ENCODE data around the gene GRN.
"Not testable (repeated sequence)": the region's sequence is repeated elsewhere in the genome, so short reads cannot be mapped to it uniquely, and the experiment has no call there.

The GRN gene

DNA sequence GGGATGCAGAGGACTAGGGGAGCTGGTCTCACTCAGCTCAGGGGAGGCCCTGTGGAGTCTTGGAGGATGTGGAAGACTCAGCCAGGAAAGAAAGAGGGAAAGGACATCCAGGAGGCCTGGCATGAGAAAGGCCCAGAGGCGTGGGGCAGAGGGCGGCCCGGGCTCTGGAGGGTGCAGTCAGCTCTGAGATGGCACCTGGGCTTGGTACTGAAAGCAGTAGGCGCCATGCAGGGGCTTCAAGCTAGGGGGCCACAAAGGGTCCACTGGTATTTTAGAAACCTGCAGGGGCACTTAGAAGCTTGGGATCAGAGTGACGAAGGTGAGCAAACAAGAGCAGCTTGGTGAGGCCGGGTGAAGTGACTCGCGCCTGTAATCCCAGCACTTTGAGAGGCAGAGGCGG, 13.0 kb downstream of the GRN start:
- Mint-ChIP-seq H3K27ac (no peak overlapping the region), H3K27me3 (no peaks in the 10 kb centered on the region), H3K4me1 (ENCODE audit: low read depth) (peaks cover 7% of the 10 kb centered on the region), H3K36me3 (no peaks in the 10 kb centered on the region), H3K9me3 (ENCODE audit: low read depth) (no peaks in the 10 kb centered on the region), H3K4me3 (no peak overlapping the region)

GRCh38 chr17:44359006-44359405, 13.9 kb downstream of the GRN start:
- Mint-ChIP-seq H3K4me3 (no peak overlapping the region), H3K9me3 (ENCODE audit: low read depth) (no peaks in the 10 kb centered on the region), H3K36me3 (no peaks in the 10 kb centered on the region), H3K27me3 (no peaks in the 10 kb centered on the region), H3K27ac (no peak overlapping the region), H3K4me1 (ENCODE audit: low read depth) (peaks cover 7% of the 10 kb centered on the region)

DNA sequence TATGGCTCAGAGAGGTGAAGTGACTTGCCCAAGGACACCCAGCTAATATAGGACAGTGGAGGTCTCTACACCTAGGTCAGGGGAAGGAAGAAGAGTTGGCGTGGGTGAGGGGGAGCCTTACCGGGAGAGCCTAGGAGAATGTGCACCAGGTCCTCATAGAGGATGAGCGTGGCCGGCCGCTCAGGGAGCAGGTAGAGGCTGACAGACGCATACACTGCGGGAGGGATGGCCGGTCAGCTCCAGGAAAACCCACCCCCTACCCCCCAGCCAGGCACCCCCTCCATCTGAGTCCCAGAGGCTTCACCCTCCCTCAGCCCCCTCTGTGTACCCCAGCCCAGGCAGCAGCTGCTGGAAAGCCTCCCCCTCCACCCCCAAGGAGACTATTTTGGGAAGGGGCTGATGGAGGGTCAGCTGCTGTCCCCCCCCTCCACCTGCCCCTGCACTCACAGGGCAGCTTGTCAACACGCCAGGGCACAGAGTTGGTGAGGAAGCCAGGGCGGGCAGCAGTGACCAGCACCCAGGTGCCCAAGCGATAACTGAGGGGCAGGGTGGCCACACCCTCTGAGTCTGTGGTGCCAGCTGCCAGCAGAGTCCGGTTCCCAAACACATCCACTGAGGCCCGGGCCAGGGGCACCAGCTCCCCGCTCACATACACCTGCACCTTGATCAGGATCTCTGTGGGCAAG, 14.5 kb downstream of the GRN start:
- no peaks in the 10 kb centered on the region for H3K9me3 Mint-ChIP-seq (ENCODE audit: low read depth)
- H3K4me1 Mint-ChIP-seq (ENCODE audit: low read depth): peaks cover 7% of the 10 kb centered on the region
- no peaks in the 10 kb centered on the region for H3K27me3 Mint-ChIP-seq
- no peak overlapping the region for H3K4me3 Mint-ChIP-seq
- no peak overlapping the region for H3K27ac Mint-ChIP-seq
- H3K36me3 Mint-ChIP-seq: no peaks in the 10 kb centered on the region

GRCh38 chr17:44360144-44360533, 15.0 kb downstream of the GRN start:
- no peaks in the 10 kb centered on the region for H3K9me3 Mint-ChIP-seq (ENCODE audit: low read depth)
- no peak overlapping the region for H3K27ac Mint-ChIP-seq
- no peaks in the 10 kb centered on the region for H3K36me3 Mint-ChIP-seq
- no peak overlapping the region for H3K4me3 Mint-ChIP-seq
- no peaks in the 10 kb centered on the region for H3K27me3 Mint-ChIP-seq
- H3K4me1 Mint-ChIP-seq (ENCODE audit: low read depth): peaks cover 9% of the 10 kb centered on the region

DNA sequence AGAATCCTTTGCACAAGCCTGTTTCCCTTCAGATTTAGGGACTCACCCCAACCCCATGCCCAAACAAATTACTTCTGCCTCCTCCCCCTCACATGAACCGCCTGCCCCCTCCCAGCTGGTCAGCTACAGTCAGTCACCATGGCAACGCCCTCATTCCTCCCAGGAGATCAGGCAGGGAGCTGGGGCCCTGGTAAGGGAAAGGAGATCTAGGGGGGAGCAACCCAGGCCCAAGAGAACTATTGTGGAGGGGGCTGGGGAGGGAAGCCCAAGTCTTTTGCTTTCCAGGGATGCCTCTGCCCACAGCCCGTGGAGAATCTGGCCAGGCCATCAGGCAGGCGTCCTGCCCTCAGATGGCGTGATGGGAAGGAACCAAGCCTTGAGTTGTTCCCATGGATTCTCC, 15.7 kb downstream of the GRN start:
- H3K9me3 Mint-ChIP-seq (ENCODE audit: low read depth): no peaks in the 10 kb centered on the region
- peaks cover 9% of the 10 kb centered on the region for H3K4me1 Mint-ChIP-seq (ENCODE audit: low read depth)
- H3K4me3 Mint-ChIP-seq: no peak overlapping the region
- H3K27ac Mint-ChIP-seq: no peak overlapping the region
- H3K36me3 Mint-ChIP-seq: no peaks in the 10 kb centered on the region
- H3K27me3 Mint-ChIP-seq: peaks cover 2% of the 10 kb centered on the region

- Mint-ChIP-seq H3K36me3 (no peaks in the 10 kb centered on the region), H3K4me1 (ENCODE audit: low read depth) (peaks cover 9% of the 10 kb centered on the region), H3K4me3 (no peak overlapping the region), H3K9me3 (ENCODE audit: low read depth) (no peaks in the 10 kb centered on the region), H3K27me3 (peaks cover 2% of the 10 kb centered on the region), H3K27ac (no peak overlapping the region)
These were observed 16.5 kb downstream of the GRN start for GRCh38 chr17:44361292-44362260.

DNA sequence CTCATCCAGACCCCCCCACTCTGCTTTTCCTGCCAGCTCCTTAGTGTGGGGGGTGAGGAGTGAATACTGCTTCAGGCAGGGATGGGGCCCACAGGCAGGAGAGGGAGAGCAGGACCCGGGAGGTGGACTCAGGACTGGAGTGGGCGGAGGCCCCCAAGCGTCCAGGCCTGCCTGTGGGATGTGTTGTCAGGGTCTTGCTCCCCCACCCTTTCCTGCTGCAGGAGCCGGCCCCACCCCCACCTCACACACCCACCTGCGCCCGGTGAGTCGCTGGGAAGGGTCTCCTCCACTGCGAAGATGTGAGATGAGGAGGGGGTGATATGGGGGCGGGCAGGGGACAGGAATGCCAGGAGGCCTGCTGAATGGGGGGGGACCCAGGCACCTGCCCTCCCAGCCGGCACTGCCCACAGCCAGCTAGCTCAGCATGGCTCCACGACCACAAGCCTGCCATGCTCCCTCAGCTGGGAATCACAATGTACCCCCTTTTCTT, 17.4 kb downstream of the GRN start:
- no peaks in the 10 kb centered on the region for H3K36me3 Mint-ChIP-seq
- no peak overlapping the region for H3K4me3 Mint-ChIP-seq
- no peak overlapping the region for H3K27ac Mint-ChIP-seq
- no peaks in the 10 kb centered on the region for H3K9me3 Mint-ChIP-seq (ENCODE audit: low read depth)
- peaks cover 9% of the 10 kb centered on the region for H3K4me1 Mint-ChIP-seq (ENCODE audit: low read depth)
- H3K27me3 Mint-ChIP-seq: peaks cover 2% of the 10 kb centered on the region

GRCh38 chr17:44362949-44363612, 18.0 kb downstream of the GRN start:
- no peak overlapping the region for H3K27ac Mint-ChIP-seq
- H3K4me3 Mint-ChIP-seq: peak overlapping the region; percentile 80
- H3K4me1 Mint-ChIP-seq (ENCODE audit: low read depth): peaks cover 9% of the 10 kb centered on the region
- no peaks in the 10 kb centered on the region for H3K36me3 Mint-ChIP-seq
- H3K27me3 Mint-ChIP-seq: peaks cover 2% of the 10 kb centered on the region
- H3K9me3 Mint-ChIP-seq (ENCODE audit: low read depth): no peaks in the 10 kb centered on the region

- H3K36me3 Mint-ChIP-seq: no peaks in the 10 kb centered on the region
- H3K27ac Mint-ChIP-seq: no peak within 1 kb of the TSS
- no peaks in the 10 kb centered on the region for H3K9me3 Mint-ChIP-seq (ENCODE audit: low read depth)
- peaks cover 9% of the 10 kb centered on the region for H3K4me1 Mint-ChIP-seq (ENCODE audit: low read depth)
- peak within 1 kb of the TSS; percentile 80 for H3K4me3 Mint-ChIP-seq
- peaks cover 2% of the 10 kb centered on the region for H3K27me3 Mint-ChIP-seq
These were observed 18.6 kb downstream of the GRN start, which contains the start of gene FAM171A2 for GRCh38 chr17:44363613-44364159. Gene FAM171A2, minus strand, starts transcription at chr17:44363853. Its CDS starts 139 bp downstream, at chr17:44363714.

GRCh38 chr17:44365051-44365450, 19.9 kb downstream of the GRN start:
- H3K27ac Mint-ChIP-seq; H3K4me1 Mint-ChIP-seq (ENCODE audit: low read depth); H3K36me3 Mint-ChIP-seq; H3K27me3 Mint-ChIP-seq; H3K9me3 Mint-ChIP-seq (ENCODE audit: low read depth): not testable (repeated sequence)
- peak overlapping the region; percentile 50 for H3K4me3 Mint-ChIP-seq

GRCh38 chr17:44367231-44367979, 22.3 kb downstream of the GRN start:
- Mint-ChIP-seq H3K9me3 (ENCODE audit: low read depth) (no peaks in the 10 kb centered on the region), H3K4me1 (ENCODE audit: low read depth) (peaks cover 9% of the 10 kb centered on the region), H3K27me3 (peaks cover 5% of the 10 kb centered on the region), H3K36me3 (no peaks in the 10 kb centered on the region), H3K27ac (no peak overlapping the region), H3K4me3 (no peak overlapping the region)

GRCh38 chr17:44368391-44369243, 23.5 kb downstream of the GRN start:
- not testable (repeated sequence) for H3K27me3 Mint-ChIP-seq; H3K4me1 Mint-ChIP-seq (ENCODE audit: low read depth); H3K27ac Mint-ChIP-seq; H3K36me3 Mint-ChIP-seq; H3K9me3 Mint-ChIP-seq (ENCODE audit: low read depth); H3K4me3 Mint-ChIP-seq

GRCh38 chr17:44369414-44370023, 24.4 kb downstream of the GRN start:
- H3K27ac Mint-ChIP-seq; H3K9me3 Mint-ChIP-seq (ENCODE audit: low read depth); H3K36me3 Mint-ChIP-seq; H3K4me1 Mint-ChIP-seq (ENCODE audit: low read depth); H3K27me3 Mint-ChIP-seq: not testable (repeated sequence)
- H3K4me3 Mint-ChIP-seq: peak overlapping the region; percentile 76
